PC-9 (cell line): ENCODE data around the gene CHCHD4. TPM values are rescaled to one million over a fixed set of nuclear protein-coding genes. Genes with fewer than 3 reads are reported as not detected.
"Not testable (repeated sequence)": the region's sequence is repeated elsewhere in the genome, so short reads cannot be mapped to it uniquely, and the experiment has no call there.

Experiments
- BruUV-seq: library from RNA; stranded (reverse); fragments of 400-500 nt; replicated peaks from 2 replicates; lab custom pipeline; 2021; lab: Mats Ljungman, UMichigan
- CTCF ChIA-PET: fragments of 300-600 bp; sonication (Branson Sonifier 250); formaldehyde crosslinking; loops from one replicate; lab custom pipeline; 2022; ENCODE audit warnings: antibody characterized with exemption; lab: Charles Lee
- POLR2A ChIA-PET: fragments of 300-600 bp; sonication (Branson Sonifier 250); formaldehyde crosslinking; loops from one replicate; lab custom pipeline; 2022; ENCODE audit warnings: antibody characterized with exemption; ENCODE audit not compliant: unreplicated experiment; lab: Charles Lee
- DNase-seq, 2 experiments: peaks; one replicate each; pipeline versions ENCODE4 v3.0.0 to v3.0.0-alpha.2; 2015 to 2022; ENCODE audit warnings: mixed read lengths in 1 of 2
- H2AFZ ChIP-seq: fragments of 200-600 bp; sonication (generic); 2 replicates; pipeline ENCODE4 v1.8.1; 2017; ENCODE audit warnings: antibody characterized with exemption
- H3F3A ChIP-seq: fragments of 200-600 bp; sonication (generic); 2 replicates; pipeline ENCODE4 v1.8.1; 2017; ENCODE audit warnings: antibody characterized with exemption, mild to moderate bottlenecking, low read depth; ENCODE audit not compliant: insufficient read depth
- H3K27ac ChIP-seq: fragments of 200-600 bp; sonication (generic); 2 replicates; pipeline ENCODE4 v1.6.1; 2016; ENCODE audit warnings: mixed run types
- H3K27me3 ChIP-seq: fragments of 200-600 bp; sonication (generic); 2 replicates; pipeline ENCODE4 v1.6.1; 2016; ENCODE audit warnings: low read depth, mixed run types; ENCODE audit not compliant: insufficient read depth
- H3K36me3 ChIP-seq: fragments of 200-600 bp; sonication (generic); 2 replicates; pipeline ENCODE4 v1.6.1; 2016; ENCODE audit warnings: low read depth, mixed run types
- H3K4me1 ChIP-seq: fragments of 200-600 bp; sonication (generic); replicated peaks from 2 replicates; pipeline ENCODE4 v1.6.1; 2016; ENCODE audit warnings: mixed run types; ENCODE audit not compliant: insufficient read depth
- H3K4me2 ChIP-seq: fragments of 200-600 bp; sonication (generic); 2 replicates; pipeline ENCODE4 v1.6.1; 2017; ENCODE audit warnings: mixed run types
- H3K4me3 ChIP-seq: fragments of 200-600 bp; sonication (generic); 2 replicates; pipeline ENCODE4 v1.6.1; 2016; ENCODE audit warnings: mixed run types
- H3K79me2 ChIP-seq: fragments of 200-600 bp; sonication (generic); 2 replicates; pipeline ENCODE4 v1.6.1; 2017; ENCODE audit warnings: low read depth, mixed run types
- H3K9me2 ChIP-seq: fragments of 200-600 bp; sonication (generic); 2 replicates; pipeline ENCODE4 v1.8.1; 2017; ENCODE audit warnings: mild to moderate bottlenecking; ENCODE audit not compliant: insufficient read depth
- H3K9me3 ChIP-seq: fragments of 200-600 bp; sonication (generic); 2 replicates; pipeline ENCODE4 v1.8.1; 2016; ENCODE audit warnings: low read depth; ENCODE audit not compliant: insufficient read depth
- H4K20me1 ChIP-seq: fragments of 200-600 bp; sonication (generic); 2 replicates; pipeline ENCODE4 v1.8.1; 2017; ENCODE audit not compliant: insufficient read depth
- EZH2 ChIP-seq: fragments of 200-600 bp; sonication (generic); IDR thresholded peaks from 2 replicates; pipeline ENCODE4 v1.8.0; 2017; ENCODE audit warnings: antibody characterized with exemption, low read depth
- intact Hi-C: fragments of 100-400 bp; cut with micrococcal nuclease; formaldehyde crosslinking; loops from one replicate; pipeline ENCODE4 v1.10.0; 2022; ENCODE audit not compliant: unreplicated experiment
- total RNA-seq: library from RNA; stranded (reverse); gene quantifications from 2 replicates; pipeline ENCODE4 v1.2.3, GENCODE V29; 2021
- TF ChIP-seq, protein P1 (sequence below): fragments of 200-600 bp; sonication (generic); conservative IDR thresholded peaks from 2 replicates; pipeline ENCODE4 v1.6.1; 2017; ENCODE audit warnings: mixed run types, antibody characterized with exemption, mild to moderate bottlenecking, moderate library complexity

The CHCHD4 gene
- total RNA-seq, 1 experiment from 2014 or later: 17.6 TPM

DNA sequence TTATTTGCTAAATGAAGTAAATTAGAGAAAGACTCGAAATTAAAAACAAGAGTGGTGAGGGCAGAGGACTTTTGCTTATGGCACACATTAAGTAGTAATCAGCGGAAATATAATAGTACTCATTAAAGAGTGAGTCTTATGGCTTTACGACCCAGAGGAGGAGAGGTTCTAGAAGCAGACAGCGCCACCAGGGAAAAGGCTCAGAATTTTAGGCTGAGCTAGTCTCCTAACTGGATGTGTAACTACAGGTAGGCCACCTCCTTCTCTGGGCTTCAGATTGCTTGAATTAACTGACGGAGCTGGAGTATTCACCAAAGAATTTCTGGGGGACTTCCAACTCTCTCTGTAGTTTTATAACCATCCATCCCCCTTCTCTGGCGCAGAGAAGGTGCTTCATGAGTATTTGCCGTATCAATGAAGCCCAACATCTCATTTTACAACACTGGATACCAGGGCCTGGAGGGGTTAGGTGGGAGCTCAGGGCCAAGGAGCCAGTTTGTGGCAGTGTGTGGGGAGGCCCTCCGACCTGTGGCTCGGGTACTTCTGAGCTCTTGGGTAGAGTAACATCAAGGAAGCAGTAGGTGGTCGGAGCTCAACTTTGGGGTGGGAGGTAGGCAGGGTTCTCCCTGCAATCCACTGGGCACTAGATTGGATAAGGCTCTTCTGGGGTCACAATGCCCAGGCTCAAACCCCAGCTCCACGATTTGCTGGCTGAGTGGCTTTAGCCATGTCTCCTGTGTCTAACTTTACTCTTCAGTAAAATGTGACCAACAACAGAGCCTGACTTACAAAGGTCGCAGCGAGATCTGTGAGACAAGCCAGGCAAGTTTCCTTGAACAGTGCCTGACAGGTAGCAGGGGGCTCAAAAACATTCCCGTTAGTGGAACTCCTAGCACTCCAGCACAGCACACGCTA lies 1.1 kb downstream of the CHCHD4 start:
- Histone ChIP-seq H3K27me3 (no peaks in the 10 kb centered on the region), H3F3A (peaks cover 11% of the 10 kb centered on the region; the same call in 1 of the 2 replicates), H3K9me3 (no peaks in the 10 kb centered on the region), H4K20me1 (peaks cover 27% of the 10 kb centered on the region), H3K4me1 (peaks cover 24% of the 10 kb centered on the region), H3K9me2 (no peaks in the 10 kb centered on the region), H2AFZ (peak overlapping the region; percentile 90), H3K79me2 (peaks cover 64% of the 10 kb centered on the region), H3K4me3 (peak overlapping the region; percentile 87), H3K27ac (peak overlapping the region; percentile 37), H3K4me2 (peak overlapping the region; percentile 88), H3K36me3 (peaks cover 27% of the 10 kb centered on the region)
- CTCF ChIA-PET: interaction anchor here (0.7 kb wide), 1 partner anchor 22 kb away, joined by 3 read pairs; no protein-coding TSS in a partner anchor
- BruUV-seq: TSS peak; percentile 53
- intact Hi-C loops: loop anchor here (1.0 to 2.0 kb wide), 2 partner anchors 55 to 107 kb away; partner anchors contain the start of genes LSM3 and XPC
- DNase-seq: no peak
- POLR2A ChIA-PET: interaction anchor here (0.7 to 1.4 kb wide), 4 partner anchors 9 to 468 kb away, joined by 4 to 12 read pairs (median 5); no protein-coding TSS in a partner anchor
- TF ChIP-seq, protein P1, sequence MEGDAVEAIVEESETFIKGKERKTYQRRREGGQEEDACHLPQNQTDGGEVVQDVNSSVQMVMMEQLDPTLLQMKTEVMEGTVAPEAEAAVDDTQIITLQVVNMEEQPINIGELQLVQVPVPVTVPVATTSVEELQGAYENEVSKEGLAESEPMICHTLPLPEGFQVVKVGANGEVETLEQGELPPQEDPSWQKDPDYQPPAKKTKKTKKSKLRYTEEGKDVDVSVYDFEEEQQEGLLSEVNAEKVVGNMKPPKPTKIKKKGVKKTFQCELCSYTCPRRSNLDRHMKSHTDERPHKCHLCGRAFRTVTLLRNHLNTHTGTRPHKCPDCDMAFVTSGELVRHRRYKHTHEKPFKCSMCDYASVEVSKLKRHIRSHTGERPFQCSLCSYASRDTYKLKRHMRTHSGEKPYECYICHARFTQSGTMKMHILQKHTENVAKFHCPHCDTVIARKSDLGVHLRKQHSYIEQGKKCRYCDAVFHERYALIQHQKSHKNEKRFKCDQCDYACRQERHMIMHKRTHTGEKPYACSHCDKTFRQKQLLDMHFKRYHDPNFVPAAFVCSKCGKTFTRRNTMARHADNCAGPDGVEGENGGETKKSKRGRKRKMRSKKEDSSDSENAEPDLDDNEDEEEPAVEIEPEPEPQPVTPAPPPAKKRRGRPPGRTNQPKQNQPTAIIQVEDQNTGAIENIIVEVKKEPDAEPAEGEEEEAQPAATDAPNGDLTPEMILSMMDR: no peak

DNA sequence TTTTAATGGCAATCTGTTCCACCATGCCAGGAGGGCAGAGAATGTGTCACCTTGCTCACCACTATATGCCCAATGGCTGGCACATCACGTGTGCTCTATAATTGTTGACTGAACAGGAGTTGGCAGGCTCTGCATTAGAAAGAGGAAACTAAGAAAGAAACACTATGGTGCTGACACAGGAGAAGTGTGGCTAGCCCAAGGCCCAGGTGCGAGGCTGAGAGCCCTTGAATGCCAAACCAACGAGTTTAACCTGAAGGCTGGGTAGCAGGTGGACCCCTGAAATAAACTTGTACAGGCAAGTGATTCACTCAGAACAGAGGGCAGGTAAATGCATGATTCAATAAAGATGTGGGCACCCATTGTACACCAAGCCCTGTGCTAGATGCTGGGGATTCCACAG lies 2.4 kb downstream of the CHCHD4 start:
- H3K4me2 ChIP-seq: peak overlapping the region; percentile 88; the same call in 1 of the 2 replicates
- H3K4me1 ChIP-seq: peaks cover 22% of the 10 kb centered on the region
- H3K27ac ChIP-seq: no peak overlapping the region
- no peak for TF ChIP-seq EZH2
- TF ChIP-seq, protein P1: no peak
- H3K9me3 ChIP-seq: no peaks in the 10 kb centered on the region
- intact Hi-C loops: no loop called here
- H2AFZ ChIP-seq: no peak overlapping the region
- no peaks in the 10 kb centered on the region for H3K27me3 ChIP-seq
- peaks cover 51% of the 10 kb centered on the region for H3K79me2 ChIP-seq
- CTCF ChIA-PET: interaction anchor here (1.3 kb wide), 1 partner anchor 24 kb away, joined by 3 read pairs; no protein-coding TSS in a partner anchor
- no TSS peak for BruUV-seq
- H3K36me3 ChIP-seq: peaks cover 17% of the 10 kb centered on the region; the same call in 1 of the 2 replicates
- H3F3A ChIP-seq: peaks cover 11% of the 10 kb centered on the region; the same call in 1 of the 2 replicates
- POLR2A ChIA-PET: interaction anchor here (0.9 kb wide), 1 partner anchor 21 kb away, joined by 26 read pairs; no protein-coding TSS in a partner anchor
- DNase-seq: no peak
- no peaks in the 10 kb centered on the region for H3K9me2 ChIP-seq
- H4K20me1 ChIP-seq: peaks cover 18% of the 10 kb centered on the region
- no peak overlapping the region for H3K4me3 ChIP-seq

DNA sequence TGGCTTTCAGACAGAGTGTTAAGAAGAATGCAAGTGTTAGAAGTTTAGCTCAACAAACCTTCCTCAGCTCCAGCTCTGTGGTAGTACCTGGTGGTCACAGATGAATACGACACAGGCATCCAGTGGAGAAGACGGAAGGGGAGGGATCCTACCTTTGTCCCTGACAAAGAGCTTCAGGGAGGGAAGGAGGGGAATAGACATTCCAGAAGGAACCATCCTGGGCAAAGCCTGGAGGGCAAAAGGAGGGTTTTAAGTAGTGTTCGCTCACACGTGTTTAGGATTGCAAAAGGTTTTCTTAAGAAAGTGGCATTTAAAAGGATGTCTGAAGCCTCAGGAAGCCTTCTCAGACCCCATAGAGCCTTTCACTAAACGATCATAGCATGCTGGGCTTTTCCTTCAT lies 2.8 kb downstream of the CHCHD4 start:
- no TSS peak for BruUV-seq
- intact Hi-C loops: no loop called here
- DNase-seq: no peak

DNA sequence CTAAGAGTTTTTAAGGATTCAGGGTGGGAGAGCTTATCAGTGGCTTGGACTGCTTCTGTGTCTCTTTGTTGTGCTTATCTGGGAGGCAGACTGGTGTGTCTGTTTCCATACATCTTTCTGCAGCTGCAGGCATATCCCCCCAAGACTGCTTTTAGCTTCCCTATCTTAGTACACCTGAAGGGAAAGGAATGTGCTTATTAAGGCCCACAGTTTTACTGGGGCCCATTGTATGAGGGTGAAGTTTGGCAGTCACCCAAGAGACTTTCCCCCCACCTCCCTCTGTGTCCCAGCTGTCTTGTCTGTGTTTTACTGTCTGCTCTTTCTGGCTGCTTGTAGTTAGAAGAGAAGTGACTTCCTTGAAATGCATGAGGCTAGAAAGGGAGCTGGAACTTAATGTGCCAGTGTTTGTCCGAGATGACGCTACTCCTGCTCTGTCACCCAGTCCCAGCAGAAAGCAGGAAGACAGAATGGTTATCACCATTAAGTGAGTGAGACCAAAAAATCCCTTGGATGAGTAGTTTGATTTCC lies 3.7 kb downstream of the CHCHD4 start:
- H3K27ac ChIP-seq, CTCF ChIA-PET, BruUV-seq, H4K20me1 ChIP-seq, H3K4me3 ChIP-seq, DNase-seq, H2AFZ ChIP-seq, POLR2A ChIA-PET, H3K4me1 ChIP-seq, H3K4me2 ChIP-seq, H3F3A ChIP-seq, H3K27me3 ChIP-seq, H3K9me2 ChIP-seq, H3K9me3 ChIP-seq, intact Hi-C loops: not testable (repeated sequence)
- Histone ChIP-seq H3K36me3 (peaks cover 16% of the 10 kb centered on the region; the same call in 1 of the 2 replicates), H3K79me2 (peaks cover 38% of the 10 kb centered on the region)

More for the DNA sequence above, 2.8 kb downstream of the CHCHD4 start:
- Histone ChIP-seq H3K36me3 (peaks cover 15% of the 10 kb centered on the region; the same call in 1 of the 2 replicates), H3K9me2 (no peaks in the 10 kb centered on the region), H3K4me3 (no peak overlapping the region), H3K27ac (no peak overlapping the region), H4K20me1 (peaks cover 17% of the 10 kb centered on the region), H3K9me3 (no peaks in the 10 kb centered on the region), H3K4me1 (peaks cover 17% of the 10 kb centered on the region), H3K27me3 (no peaks in the 10 kb centered on the region), H3K79me2 (peaks cover 47% of the 10 kb centered on the region), H3K4me2 (no peak overlapping the region), H2AFZ (no peak overlapping the region), H3F3A (peaks cover 11% of the 10 kb centered on the region; the same call in 1 of the 2 replicates)
- ChIA-PET POLR2A (interaction anchor here (0.9 kb wide), 1 partner anchor 22 kb away, joined by 26 read pairs; no protein-coding TSS in a partner anchor), CTCF (interaction anchor here (1.3 kb wide), 1 partner anchor 24 kb away, joined by 3 read pairs; no protein-coding TSS in a partner anchor)
- no peak for TF ChIP-seq EZH2
- TF ChIP-seq, protein P1: no peak
